Keratinocyte (primary cell): ENCODE results near the gene SNRPF. TPM values are rescaled to one million over a fixed set of nuclear protein-coding genes. Genes with fewer than 3 reads are reported as not detected.

Experiments used
- DNase-seq: peaks from one replicate; pipeline ENCODE4 v3.0.0-alpha.2; 2011; ENCODE audit warnings: low read depth, missing footprints, low spot score
- FAIRE-seq: peaks from 2 replicates; lab custom pipeline; 2011; peaks lifted over from hg19 to GRCh38; lab: Jason Lieb, UNC
- H2AFZ ChIP-seq: 2 replicates; pipeline ENCODE4 v1.6.0; 2012; ENCODE audit warnings: low read length, control low read depth, inconsistent platforms; ENCODE audit not compliant: control insufficient read depth
- H3K27ac ChIP-seq: 2 replicates; pipeline ENCODE4 v1.5.1; 2011; ENCODE audit warnings: low read length; ENCODE audit not compliant: control insufficient read depth, insufficient read depth
- H3K27me3 ChIP-seq: 3 replicates; pipeline ENCODE4 v1.6.0; 2011; ENCODE audit warnings: low read length; ENCODE audit not compliant: control insufficient read depth, insufficient read depth; ENCODE audit errors: extremely low read depth
- H3K36me3 ChIP-seq, 2 experiments: 2 replicates in 1 of 2; 3 replicates in 1 of 2; pipeline ENCODE4 v1.5.1; 2011; ENCODE audit warnings: low read length in 2 of 2, mild to moderate bottlenecking in 1 of 2; ENCODE audit not compliant: control insufficient read depth in 2 of 2, insufficient read depth in 2 of 2; ENCODE audit errors: extremely low read depth in 1 of 2
- H3K4me1 ChIP-seq: 3 replicates; pipeline ENCODE4 v1.5.1; 2011; ENCODE audit warnings: low read length; ENCODE audit not compliant: control insufficient read depth, insufficient read depth; ENCODE audit errors: extremely low read depth
- H3K4me2 ChIP-seq: 3 replicates; pipeline ENCODE4 v1.6.0; 2011; ENCODE audit warnings: low read depth, low read length; ENCODE audit not compliant: control insufficient read depth, insufficient read depth; ENCODE audit errors: extremely low read depth
- H3K4me3 ChIP-seq, 3 experiments: fragments of 200-600 bp in 1 of 3; sonication (generic) in 1 of 3; 2 replicates in 2 of 3; 3 replicates in 1 of 3; pipeline ENCODE4 v1.5.1; 2011 to 2016; ENCODE audit warnings: low read length in 3 of 3, mild to moderate bottlenecking in 3 of 3, control low read depth in 2 of 3, inconsistent platforms in 1 of 3, low read depth in 1 of 3, mixed read lengths in 1 of 3, mixed run types in 1 of 3, moderate library complexity in 1 of 3; ENCODE audit not compliant: control insufficient read depth in 2 of 3, insufficient read depth in 2 of 3; ENCODE audit errors: extremely low read depth in 1 of 3
- H3K79me2 ChIP-seq: 2 replicates; pipeline ENCODE4 v1.6.0; 2012; ENCODE audit warnings: low read length; ENCODE audit not compliant: control insufficient read depth, insufficient read depth
- H3K9ac ChIP-seq: 3 replicates; pipeline ENCODE4 v1.6.0; 2011; ENCODE audit warnings: low read length; ENCODE audit not compliant: control insufficient read depth, insufficient read depth; ENCODE audit errors: extremely low read depth
- H3K9me1 ChIP-seq: 3 replicates; pipeline ENCODE4 v1.6.0; 2011; ENCODE audit warnings: low read length; ENCODE audit not compliant: control insufficient read depth, insufficient read depth; ENCODE audit errors: extremely low read depth
- H3K9me3 ChIP-seq: 2 replicates; pipeline ENCODE4 v1.5.1; 2012; ENCODE audit warnings: low read depth, low read length; ENCODE audit not compliant: control insufficient read depth
- H4K20me1 ChIP-seq: 3 replicates; pipeline ENCODE4 v1.6.0; 2011; ENCODE audit warnings: low read length; ENCODE audit not compliant: control insufficient read depth, insufficient read depth; ENCODE audit errors: extremely low read depth
- EZH2 ChIP-seq: IDR thresholded peaks from one replicate; pipeline ENCODE4 v1.6.1; 2012; ENCODE audit warnings: inconsistent platforms, mild to moderate bottlenecking, low read length, moderate library complexity
- dilution Hi-C: fragments of 300-500 bp; cut with MboI; formaldehyde crosslinking; loops from one replicate; pipeline ENCODE4 v1.7.0; 2020; ENCODE audit warnings: low sequenced_read_pairs; ENCODE audit not compliant: extremely low pct_ligation_motif_present
- polyA plus RNA-seq, 5 experiments: library from polyadenylated mRNA; depleted of rRNA in 3 of 5; stranded (reverse) in 3 of 5; stranded (forward) in 1 of 5; unstranded in 1 of 5; fragments of >200 nt; gene quantifications; 1 replicate in 1 of 5; 2 replicates in 3 of 5; 3 replicates in 1 of 5; pipeline versions ENCODE4 v1.2.1 to v1.2.3, GENCODE V29; 2011 to 2012; ENCODE audit warnings: missing spikeins in 2 of 5, low read depth in 1 of 5, low replicate concordance in 1 of 5
- TF ChIP-seq, protein P1 (sequence below), 3 experiments: IDR thresholded peaks in 1 of 3; conservative IDR thresholded peaks in 1 of 3; optimal IDR thresholded peaks in 1 of 3; 2 replicates in 2 of 3; 3 replicates in 1 of 3; pipeline versions ENCODE3 to v1.5.1; 2011; ENCODE audit warnings: low read length in 3 of 3, mild to moderate bottlenecking in 3 of 3, moderate library complexity in 2 of 3, control low read depth in 1 of 3, inconsistent platforms in 1 of 3; ENCODE audit not compliant: insufficient read depth in 2 of 3; ENCODE audit errors: extremely low read depth in 1 of 3

Gene SNRPF
- polyA plus RNA-seq, 1 donor (not counting 4 experiments of a cell fraction or from before 2014, with no cell fraction given), result 34.7 TPM

DNA sequence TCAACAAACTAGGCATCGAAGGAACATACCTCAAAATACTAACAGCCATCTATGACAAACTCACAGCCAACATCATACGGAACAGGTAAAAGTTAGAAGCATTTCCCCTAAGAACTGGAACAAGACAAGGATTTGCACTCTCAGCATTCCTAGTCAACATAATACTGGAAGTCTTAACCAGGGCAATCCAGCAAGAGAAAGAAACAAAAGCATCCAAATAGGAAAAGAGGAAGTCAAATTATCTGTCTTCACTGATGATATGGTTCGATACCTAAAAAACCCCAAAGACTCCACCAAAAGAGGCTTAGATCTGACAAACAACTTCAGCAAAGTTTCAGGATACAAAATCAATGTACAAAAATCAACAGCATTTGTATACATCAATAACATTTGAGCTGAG, 51.1 kb downstream of the SNRPF start:
- H3K9me1 ChIP-seq, result no peaks in the 10 kb centered on the region
- no peak overlapping the region for H2AFZ ChIP-seq
- no peaks in the 10 kb centered on the region for H3K79me2 ChIP-seq
- no peak overlapping the region for H3K27ac ChIP-seq
- H4K20me1 ChIP-seq, result no peaks in the 10 kb centered on the region
- H3K4me1 ChIP-seq, result no peaks in the 10 kb centered on the region
- H3K27me3 ChIP-seq, result no peaks in the 10 kb centered on the region
- no peak overlapping the region for H3K9ac ChIP-seq
- H3K36me3 ChIP-seq, result no peaks in the 10 kb centered on the region
- no peak for DNase-seq
- no peaks in the 10 kb centered on the region for H3K9me3 ChIP-seq
- H3K4me3 ChIP-seq, result no peak overlapping the region
- TF ChIP-seq EZH2, result no peak
- TF ChIP-seq, protein P1, sequence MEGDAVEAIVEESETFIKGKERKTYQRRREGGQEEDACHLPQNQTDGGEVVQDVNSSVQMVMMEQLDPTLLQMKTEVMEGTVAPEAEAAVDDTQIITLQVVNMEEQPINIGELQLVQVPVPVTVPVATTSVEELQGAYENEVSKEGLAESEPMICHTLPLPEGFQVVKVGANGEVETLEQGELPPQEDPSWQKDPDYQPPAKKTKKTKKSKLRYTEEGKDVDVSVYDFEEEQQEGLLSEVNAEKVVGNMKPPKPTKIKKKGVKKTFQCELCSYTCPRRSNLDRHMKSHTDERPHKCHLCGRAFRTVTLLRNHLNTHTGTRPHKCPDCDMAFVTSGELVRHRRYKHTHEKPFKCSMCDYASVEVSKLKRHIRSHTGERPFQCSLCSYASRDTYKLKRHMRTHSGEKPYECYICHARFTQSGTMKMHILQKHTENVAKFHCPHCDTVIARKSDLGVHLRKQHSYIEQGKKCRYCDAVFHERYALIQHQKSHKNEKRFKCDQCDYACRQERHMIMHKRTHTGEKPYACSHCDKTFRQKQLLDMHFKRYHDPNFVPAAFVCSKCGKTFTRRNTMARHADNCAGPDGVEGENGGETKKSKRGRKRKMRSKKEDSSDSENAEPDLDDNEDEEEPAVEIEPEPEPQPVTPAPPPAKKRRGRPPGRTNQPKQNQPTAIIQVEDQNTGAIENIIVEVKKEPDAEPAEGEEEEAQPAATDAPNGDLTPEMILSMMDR (optimal IDR thresholded peaks at IDR 0.05 in 1 of 3, IDR thresholded peaks at IDR 0.05 in 1 of 3, conservative IDR thresholded peaks at IDR 0.05 in 1 of 3; ENCODE audit: extremely low read depth in 1 of 3, insufficient read depth in 2 of 3, low read length in 3 of 3), result no peak
- dilution Hi-C loops, result no loop called here
- no peak overlapping the region for H3K4me2 ChIP-seq
- no peak for FAIRE-seq

Other genes with a start within 250 kb of the SNRPF start
- 8.3 to 19.5 TPM (median 11.1 TPM) in 3 replicates for gene NTN4, start 68.2 kb upstream of the SNRPF start, polyA plus RNA-seq
- gene CCDC38, start 83.7 kb downstream of the SNRPF start, polyA plus RNA-seq, result 0.04 to 0.05 TPM in 2 of 3 replicates, not detected in the other
- gene AMDHD1, start 84.4 kb downstream of the SNRPF start, polyA plus RNA-seq, result 0.31 to 0.84 TPM (median 0.68 TPM) in 3 replicates
- 0.41 to 0.53 TPM (median 0.51 TPM) in 3 replicates for gene HAL, start 137.4 kb downstream of the SNRPF start, polyA plus RNA-seq
- 129 to 183 TPM (median 131 TPM) in 3 replicates for gene LTA4H, start 176.6 kb downstream of the SNRPF start, polyA plus RNA-seq